Hindlimb muscle (tissue), 1 donor: ENCODE measurements around the gene GJB3. TPM values are rescaled to one million over a fixed set of nuclear protein-coding genes. Genes with fewer than 3 reads are reported as not detected.
"Not testable (repeated sequence)": the region's sequence is repeated elsewhere in the genome, so short reads cannot be mapped to it uniquely, and the experiment has no call there.

Experiments used
- DNase-seq: peaks from one replicate; pipeline ENCODE4 v3.0.0-alpha.2; 2013
- polyA plus RNA-seq: library from polyadenylated mRNA; unstranded; fragments of 120-200 nt; gene quantifications from one replicate; pipeline ENCODE4 v1.2.1, GENCODE V29; 2013; ENCODE audit not compliant: insufficient read length

GJB3 gene
- 0.25 TPM for polyA plus RNA-seq

DNA sequence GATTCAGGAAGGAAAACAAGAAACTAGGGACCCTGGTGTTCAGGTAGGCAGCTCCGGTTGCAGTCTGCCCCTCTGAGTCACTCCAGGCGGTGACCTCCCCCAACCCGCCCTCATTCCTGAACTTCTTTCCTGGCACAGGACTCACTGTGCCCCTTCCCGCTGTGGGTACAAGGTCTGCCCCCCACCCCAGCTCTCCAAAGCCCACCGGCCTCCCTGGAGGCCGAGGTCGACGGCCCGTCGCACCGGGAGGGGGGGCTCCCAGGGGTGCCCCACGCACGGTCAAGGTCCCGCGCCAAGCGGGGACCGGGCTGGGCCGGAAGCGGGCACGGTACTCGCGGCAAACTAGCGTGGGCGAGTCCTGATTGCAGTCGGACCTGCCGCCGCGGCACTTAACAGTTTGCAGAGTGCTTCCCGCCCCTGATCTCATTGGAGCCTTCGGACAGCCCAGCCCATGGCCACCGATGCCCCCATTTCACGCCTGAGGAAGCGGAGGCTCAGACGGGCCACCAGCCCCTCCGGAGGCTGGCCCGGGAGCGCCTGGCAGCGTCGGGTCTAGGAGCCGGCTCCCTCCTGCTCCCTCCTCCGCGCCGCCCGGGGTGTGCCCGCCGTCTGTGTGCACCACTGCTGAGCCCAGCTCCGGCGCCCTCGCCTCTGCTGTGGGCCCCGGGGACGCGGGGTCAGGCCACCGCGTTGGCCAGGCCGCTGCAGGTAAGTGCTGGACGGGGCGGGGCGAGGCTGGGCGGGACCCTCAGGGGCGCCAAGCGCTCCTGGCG lies at the start of gene GJB3:
GJB3 (plus strand) TSS at position 144 of the 773 bp plus-strand sequence. CDS start 3,549 bp downstream, outside the sequence.
- no peak for DNase-seq

DNA sequence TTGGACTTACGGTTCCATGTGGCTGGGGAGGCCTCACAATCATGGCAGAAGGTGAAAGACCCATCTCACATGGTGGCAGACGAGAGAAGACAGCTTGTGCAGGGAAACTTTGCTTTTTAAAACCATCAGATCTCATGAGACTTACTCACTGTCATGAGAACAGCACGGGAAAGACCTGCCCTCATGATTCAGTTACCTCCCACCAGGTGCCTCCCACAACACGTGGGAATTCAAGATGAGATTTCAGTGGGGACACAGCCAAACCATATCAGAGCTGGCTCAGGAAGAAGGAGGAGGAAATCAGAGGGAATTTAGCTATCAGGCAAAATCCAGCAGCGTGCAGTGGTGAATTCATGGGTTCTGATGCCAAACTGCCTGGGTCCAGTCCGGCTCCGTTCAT lies 48.2 kb upstream of the GJB3 start:
- DNase-seq = not testable (repeated sequence)

DNA sequence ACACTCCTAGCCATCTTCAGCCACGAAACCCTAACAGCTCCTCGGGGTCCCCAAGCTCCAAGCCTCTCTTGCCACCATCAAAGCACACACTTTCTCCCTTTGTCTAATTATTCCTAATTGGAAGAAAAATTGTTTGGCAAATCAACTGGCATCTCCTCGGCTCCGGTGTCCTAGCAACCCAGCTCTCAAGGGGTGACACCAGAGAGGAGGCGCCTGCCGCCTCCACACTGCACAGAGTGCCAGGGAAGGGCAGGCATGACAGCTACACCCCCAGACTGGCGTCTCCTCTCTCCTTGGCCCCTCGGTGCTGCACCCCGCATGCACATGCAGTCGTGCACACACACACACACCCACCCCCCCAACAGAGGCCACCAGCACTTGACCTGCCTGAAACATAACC lies 44.3 kb upstream of the GJB3 start:
- DNase-seq = no peak

DNA sequence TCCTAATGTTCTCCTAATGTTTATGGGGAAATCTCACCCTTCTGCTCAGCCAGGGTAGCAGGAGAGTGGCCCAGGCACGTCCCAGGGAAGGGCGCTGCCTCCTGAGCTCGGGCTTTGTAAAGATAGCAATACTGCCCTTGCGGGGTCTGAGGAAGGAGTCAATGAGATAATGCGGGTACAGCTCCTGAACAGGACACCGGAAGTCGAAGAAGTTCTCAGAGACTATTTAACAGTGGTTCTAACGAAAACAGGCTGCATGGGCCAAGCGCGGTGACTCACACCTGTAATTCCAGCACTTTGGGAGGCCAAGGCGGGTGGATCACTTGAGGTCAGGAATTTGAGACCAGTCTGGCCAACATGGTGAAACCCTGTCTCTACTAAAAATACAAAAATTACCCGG lies 43.8 kb upstream of the GJB3 start:
- DNase-seq = not testable (repeated sequence)

DNA sequence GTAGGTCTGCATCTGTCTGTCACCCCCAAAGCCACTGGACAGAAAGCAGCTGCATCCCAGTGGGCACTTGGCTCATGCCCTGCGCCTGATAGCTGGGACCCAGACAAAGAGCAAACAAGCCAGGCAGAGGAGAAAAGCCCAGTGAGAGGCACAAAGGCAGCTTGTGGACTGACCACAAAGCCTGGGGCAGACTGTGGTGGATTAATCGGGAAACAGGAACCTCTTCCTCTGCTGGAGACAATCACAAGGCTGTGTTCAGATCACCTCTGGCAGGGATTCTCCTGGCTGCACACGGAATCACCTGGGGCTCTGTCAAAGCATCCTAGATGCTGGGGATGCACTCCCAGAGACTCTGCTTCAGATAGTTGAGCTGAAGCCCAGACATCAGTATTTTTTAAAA lies 41.4 kb upstream of the GJB3 start:
- DNase-seq = no peak

DNA sequence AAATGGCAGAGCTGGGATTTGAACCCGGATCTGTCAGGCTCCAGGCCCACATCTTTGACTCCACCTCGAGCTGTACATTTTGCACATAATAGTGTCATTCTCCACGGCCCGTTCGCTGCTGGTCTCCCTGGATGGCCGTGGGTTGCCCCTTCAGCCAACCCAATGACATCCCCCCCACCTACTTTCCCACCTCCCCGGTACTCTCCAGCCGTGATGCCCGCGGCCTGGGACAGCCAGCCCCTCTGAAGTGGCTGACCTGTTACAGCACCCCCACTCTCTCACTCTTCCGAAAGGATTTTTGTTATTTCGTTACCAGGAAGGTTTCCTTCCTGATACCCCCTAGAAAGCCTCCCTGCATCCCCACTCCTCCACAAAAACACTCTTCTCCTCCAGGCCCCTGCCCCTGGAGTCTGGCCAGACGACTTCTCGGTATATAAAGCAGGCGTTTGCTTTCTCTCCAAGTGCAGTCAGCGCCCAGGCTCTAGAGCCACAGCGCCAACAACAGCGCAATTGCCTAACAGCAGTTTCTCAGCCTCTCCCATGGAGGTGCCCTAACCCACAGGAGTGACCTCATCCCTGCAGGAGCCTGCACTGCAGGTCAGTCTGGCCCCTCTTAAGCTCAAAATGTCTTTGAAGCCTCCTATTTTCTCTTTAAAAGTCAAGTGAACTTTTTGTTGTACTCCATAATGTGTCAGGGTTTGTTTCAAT lies 40.7 kb upstream of the GJB3 start:
- no peak for DNase-seq

DNA sequence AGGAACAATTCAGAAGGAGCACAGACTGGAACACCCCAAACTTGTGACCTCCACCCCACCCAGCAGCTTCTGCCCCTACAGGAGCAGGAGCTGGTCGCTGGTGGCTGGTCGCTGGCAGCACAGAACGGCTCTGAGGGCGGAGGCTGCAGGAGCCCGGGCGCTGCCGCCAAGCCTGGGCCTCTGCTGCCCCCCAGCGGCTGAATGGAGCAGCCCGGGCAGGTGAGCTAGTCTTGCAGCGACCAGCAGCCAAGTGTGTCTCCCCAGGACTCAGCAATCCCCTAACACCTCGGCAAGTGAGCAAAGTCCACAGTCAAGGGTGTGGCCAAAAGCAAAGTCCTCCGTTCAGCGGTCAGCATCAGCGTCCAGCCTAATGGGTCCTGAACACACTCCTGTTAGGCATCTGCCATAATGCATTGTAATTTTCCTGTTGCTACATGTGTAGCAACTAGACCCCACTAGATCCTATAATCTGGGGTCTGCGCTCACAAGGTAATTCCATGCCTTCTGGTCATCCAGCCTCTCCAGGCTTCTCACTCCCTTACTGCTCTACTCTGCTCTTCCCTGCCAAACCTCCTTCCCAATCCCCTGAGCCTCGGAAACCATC lies 38.2 kb upstream of the GJB3 start:
- DNase-seq = peak; percentile 64

DNA sequence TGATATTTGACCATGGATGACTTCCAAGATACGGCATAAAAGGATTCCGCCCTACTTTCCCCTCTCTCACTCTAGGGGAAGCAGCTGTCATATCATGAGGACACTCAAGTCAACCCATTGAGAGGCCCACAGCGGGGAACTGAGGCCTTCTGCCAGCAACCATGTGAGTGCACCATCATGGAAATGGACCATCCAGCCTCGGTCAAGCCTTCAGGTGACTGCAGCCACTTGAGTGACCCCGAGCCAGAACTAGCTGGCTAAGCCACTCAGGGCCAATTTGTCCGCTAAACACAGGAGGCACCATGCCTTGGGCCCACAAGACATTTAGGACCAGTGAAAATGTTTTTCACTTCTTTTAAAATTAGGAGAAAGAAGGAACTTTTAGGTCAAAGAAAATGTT lies 37.2 kb upstream of the GJB3 start:
- no peak for DNase-seq

DNA sequence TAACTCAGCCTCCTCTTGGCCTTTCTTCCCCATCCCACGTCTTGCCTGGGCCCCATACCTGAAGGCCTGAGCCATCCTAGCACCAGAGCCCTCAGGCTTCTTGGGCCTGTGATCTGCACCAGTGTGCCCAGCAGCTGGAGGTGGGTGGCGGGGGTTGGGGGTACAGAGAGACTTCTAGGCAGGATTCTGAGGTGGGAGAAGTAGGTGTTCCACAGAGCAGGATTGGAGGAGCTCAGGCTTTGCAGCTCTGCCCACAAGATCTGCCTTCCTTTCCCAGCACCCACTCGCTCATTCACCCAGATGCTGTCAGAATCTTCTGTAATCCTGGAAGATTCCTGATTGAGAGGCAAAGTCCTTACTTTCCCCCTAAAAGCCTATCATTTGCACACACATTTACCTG lies 36.2 kb upstream of the GJB3 start:
- no peak for DNase-seq

DNA sequence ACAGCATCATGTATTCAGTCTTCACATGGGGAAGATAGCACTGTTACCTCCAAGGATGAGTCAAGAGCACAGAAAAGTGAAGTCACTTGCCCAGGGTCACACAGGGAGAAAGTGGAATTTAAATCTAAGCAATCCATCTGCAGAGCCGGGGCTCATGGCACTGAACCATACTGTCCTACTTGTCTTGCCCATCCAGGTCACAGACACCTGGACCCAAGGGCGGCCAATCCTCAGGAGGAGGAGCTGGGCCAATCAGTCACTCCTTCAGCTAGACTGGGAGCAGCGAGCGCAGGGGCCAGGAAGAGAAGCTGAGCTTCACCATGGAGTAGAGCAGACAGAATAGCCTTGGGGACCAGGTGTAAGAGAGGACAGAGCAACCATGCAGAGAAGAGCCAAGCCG lies 35.3 kb upstream of the GJB3 start:
- no peak for DNase-seq

DNA sequence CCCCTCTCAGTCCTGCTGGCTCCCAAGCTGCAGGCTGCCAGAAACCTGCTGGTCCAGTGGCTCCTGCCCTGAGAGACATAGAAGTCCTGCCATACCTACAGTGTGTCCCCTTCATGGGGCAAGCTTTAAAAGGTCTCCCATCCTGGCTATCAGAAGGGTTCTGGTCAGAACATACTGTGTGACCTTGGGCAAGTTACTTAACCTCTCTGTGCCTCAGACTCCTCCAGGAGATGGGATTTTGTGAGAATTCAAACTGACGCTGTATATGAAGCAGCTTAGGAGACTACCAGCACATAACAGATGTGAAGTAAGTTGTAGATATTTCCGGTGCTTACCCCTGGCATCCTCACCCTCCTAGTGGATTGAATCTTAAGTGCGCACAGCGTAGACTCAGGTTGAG lies 34.9 kb upstream of the GJB3 start:
- no peak for DNase-seq

DNA sequence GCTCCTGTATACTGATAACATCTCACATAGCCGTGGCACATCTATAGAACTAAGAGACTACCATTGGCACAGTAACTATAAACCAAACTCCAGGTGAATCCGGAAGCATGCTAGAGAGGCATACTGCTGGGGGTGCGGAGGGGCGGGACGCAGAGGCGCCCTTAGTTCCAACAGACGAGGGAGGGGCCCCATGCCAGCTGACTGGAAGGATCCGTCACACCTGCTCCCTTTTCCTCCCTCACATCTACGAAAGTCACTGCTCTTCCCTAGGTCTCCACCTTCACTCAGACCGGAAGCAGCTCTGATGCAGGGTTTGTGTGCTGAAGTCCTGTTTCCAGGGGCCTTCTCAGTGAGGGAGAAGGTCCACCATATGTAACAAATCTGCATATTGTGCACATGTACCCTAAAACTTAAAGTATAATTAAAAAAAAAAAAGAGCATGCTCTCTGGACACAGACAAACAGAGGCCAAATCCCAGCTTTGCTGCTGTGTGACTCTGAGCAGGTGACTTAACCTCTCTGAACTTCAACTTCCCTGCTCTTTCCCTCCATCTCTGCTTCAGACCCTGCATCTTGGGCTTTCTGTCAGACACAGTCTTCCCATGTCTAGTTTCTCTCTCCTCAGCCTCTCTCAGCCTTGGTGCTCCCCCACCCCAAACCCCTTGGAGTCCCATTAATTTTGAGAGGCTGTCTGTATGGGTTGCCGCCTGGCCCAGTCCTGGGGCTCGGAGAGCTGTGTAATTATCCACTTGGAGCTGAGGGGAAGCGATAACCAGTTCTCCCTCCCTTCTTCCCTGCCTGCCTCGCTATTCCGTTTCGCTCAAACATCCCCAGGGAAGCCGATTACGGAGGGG lies 34.0 kb upstream of the GJB3 start:
- no peak for DNase-seq

DNA sequence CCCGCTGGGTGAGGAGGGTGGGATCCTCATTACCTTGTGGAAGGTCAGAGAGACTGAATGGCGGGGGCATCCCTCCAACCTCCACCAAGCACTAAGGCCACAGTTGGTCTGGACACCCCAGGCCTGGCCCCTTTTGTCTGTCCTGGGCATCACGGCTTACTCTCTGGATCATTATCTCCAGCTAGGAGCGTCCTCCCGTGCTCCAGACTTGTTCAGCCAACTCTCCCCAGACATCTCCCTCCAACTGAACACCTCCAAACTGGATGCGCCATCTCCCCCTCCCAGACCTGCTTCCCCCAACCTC lies 33.4 kb upstream of the GJB3 start:
- no peak for DNase-seq

DNA sequence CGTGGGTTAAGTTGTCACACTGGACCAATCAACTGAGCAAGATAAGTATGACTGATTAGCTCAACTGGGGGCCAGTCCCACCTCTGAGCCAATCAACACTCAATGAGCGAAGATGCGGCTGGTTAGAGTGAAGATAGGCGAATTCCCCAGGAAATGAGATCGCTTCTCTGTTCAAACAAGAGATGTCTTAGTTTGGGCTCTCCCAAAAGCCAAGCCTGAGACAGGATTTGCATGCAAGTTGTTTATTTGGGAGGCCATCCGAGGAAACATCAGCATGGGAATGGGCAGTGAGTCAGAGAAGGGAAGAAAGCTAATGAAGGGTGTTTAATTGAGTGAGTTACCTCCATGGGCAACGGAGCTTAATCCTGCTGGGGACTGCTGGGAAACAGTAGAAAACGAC lies 31.0 kb upstream of the GJB3 start:
- no peak for DNase-seq

DNA sequence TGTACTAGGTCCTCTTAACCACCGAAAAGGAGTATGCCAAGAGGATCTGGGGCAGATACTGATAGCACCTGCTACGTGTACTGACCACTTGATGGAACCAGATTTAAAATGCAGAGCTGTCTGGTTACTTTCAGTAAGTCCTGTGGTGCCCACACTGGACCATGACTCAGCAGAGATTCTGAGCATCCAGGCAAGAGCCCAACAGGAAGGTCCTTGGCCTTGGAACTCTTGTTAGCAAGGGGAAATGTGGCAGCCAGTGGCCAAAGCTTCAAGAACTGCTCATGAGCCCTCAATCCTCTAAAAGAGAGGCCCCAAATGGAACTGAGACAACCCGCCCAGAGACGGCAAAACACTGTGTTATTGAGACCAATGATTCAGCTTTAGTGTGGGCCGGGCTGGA lies 30.4 kb upstream of the GJB3 start:
- no peak for DNase-seq

DNA sequence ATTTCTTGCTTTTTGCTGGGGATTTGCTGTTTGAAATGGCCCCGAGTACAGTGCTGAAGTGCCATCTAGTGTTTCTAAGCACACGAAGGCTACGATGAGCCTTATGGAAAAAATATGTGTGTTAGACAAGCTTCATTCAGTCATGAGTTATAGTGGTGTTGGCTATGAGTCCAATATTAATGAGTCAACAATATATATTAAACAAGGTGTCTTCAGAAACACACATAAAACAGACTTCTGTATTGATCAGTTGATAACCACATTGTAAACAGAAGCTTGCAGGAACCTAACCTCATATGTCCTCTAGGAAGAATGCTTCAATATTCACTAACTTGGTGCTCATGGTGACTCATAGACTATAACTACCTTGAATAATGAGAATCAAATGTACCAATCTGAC lies 27.9 kb upstream of the GJB3 start:
- DNase-seq = no peak

DNA sequence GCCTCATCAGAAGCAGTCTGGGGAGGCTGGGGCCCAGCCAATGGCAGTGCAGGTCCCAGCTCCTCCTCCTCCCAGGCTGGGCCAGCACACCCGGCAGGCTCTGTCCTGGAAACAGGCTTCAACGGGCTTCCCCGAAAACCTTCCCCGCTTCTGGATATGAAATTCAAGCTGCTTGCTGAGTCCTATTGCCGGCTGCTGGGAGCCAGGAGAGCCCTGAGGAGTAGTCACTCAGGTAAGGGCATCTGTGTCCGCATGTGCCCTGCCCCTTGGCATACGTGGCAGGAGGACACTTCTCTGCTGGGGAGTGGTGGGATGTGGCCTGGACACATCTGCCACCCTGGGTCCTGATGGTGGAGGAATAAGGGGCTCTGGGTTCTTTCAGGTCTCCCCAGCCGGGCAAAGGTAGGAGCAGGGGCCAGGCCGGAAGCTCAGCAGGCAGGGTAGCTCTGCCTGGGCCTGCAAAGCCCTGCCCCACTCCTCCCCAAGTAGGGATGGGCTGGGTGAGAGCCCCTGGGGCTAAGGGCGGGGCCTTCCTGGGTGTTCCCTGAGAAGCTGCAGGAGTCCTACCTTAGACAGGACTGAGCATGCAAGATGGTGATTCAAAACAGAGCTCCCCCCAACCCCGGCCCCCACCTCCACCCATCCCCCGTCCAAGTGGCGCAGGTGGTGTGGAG lies 25.9 kb upstream of the GJB3 start, which contains the start of gene GJB5:
GJB5 (plus strand) TSS at position 84 of the 674 bp plus-strand sequence. CDS start 2,284 bp downstream, outside the sequence.
- no peak for DNase-seq

DNA sequence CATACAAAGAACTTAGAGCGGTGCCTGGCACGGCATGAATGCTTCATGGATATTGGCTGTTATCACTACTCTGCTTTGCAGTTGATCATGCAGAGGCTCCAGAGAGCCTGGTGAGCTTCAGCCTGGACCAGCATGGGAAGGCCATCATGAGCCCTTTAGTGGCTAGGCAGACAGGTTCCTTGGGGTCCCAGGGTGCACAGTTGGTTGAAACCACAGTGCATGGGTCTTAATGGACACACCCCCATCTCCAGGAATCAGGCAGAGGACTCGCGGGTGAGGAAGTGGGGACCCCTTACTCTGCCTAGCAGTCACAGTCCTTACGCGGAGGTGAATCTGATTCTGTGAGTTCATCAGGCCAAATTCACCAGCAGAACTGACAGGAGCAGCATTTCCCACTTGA lies 25.1 kb upstream of the GJB3 start:
- no peak for DNase-seq

DNA sequence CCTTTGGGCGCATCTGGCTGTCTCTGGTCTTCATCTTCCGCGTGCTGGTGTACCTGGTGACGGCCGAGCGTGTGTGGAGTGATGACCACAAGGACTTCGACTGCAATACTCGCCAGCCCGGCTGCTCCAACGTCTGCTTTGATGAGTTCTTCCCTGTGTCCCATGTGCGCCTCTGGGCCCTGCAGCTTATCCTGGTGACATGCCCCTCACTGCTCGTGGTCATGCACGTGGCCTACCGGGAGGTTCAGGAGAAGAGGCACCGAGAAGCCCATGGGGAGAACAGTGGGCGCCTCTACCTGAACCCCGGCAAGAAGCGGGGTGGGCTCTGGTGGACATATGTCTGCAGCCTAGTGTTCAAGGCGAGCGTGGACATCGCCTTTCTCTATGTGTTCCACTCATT lies 23.6 kb upstream of the GJB3 start:
- no peak for DNase-seq

DNA sequence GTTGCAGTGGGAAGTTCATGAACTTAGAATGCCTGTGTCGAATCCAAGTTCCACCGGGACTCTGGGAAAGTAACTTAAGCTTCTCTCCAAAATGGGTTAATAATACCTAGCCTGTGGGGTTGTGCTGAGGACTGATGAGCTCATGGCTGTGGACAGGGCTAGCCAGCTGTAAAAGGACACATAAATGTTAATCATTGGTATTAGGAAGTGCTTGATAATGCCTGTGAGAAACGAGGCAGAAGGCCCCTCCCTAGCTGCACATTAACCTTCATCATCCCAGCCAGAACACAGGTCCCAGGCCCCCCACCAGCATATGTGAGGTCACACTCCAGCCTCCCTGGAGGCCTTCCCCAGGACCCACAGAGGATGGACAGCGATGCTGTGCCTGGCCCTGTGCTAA lies 22.3 kb upstream of the GJB3 start:
- DNase-seq = no peak

DNA sequence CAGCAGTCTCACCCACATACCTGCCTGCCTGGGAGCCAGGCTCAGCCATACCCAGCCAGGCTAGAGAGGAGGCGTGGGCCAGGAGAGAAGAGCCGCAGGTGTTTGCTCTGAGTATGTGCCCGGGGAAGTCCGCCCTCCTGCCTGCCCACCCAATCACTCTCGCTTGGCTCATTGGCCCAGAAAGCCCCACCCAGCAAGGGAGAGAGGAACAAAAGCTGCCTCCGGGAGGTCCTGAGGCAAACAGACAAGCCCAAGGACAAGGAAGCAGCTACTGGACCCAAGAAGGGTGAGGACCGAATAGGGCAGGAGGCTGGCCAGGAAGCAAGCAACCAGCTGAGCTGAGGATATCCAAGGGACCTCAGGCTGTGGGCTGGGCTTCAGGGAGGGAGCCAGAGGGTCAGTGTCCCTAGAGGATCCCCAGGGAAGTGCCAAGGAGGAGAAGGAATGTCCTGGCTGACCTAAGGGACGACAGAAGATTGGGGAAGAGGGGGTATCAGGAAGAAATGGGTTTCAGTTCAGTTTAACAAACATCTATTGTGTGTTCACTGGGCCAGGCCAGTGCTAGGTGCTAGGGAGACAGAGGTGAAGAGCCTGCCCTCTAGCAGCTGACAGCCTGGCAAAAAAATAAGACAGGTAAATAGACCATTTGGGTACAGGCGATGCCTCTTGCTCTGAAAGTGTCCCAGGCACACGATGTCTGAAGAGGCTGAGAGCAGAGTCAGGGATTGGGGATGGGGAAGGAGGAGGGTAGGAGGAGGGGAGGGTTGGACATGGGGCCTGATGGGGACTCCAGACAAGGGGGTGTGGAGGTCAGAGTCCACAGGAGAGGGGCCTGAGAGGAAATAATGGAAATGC lies 21.3 kb upstream of the GJB3 start, which contains the start of gene GJB4:
GJB4 (plus strand) TSS at position 238 of the 855 bp plus-strand sequence. CDS start 1,515 bp downstream, outside the sequence.
- DNase-seq = no peak
